Skeletal muscle cell (primary cell): Measurements from ENCODE around the gene TMED6.
"Not testable (repeated sequence)": the region's sequence is repeated elsewhere in the genome, so short reads cannot be mapped to it uniquely, and the experiment has no call there.

Experiments used
- DNase-seq: peaks from one replicate; pipeline ENCODE4 v3.0.0-alpha.2; 2010; ENCODE audit warnings: low read depth
- H3K4me3 ChIP-seq: 2 replicates; pipeline ENCODE4 v1.5.1; 2011; ENCODE audit warnings: low read depth, mild to moderate bottlenecking, control low read depth, low read length, moderate library complexity

Gene TMED6

DNA sequence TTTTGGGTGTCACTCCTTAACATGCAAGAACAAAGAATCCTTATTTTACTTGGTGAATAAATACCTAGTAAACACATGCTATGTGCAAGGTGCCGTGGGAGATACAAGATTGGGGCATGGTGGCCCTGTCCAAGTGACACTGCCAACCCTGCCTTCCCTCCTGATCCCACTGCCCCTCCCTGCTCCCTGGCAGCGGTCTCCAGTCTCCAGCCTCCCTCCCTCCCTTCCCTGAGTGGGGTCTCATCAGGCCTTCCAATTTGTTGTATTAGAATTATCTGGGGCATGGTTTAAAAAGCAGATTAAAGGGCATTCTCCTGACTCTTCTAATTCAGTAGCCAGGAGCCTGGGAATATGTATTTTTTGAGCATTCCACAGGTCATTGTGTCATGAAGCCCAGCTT is 12.5 kb upstream of the TMED6 start:
- no peak for DNase-seq
- H3K4me3 ChIP-seq = no peak overlapping the region

DNA sequence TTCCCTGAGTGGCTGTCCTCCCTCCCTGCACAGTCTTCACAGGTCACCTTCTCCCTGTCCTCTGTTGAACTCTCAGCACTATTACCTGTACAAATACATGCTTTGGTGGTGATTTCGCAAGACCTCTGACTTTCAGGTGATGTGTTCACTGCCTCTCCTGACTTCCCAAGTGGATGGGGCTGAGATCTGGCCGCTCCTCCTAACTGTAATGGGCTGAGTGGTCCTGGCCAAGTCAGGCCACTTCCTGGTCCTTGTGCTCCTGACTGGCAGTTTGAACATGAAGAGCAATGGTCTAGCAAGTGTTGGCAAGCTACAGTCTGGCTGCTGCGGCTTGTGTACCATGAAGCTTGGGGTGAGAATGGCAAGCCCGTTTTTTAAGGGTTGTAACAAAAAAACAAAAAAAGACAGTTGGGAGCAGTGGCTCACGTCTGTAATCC is 11.7 kb upstream of the TMED6 start:
- no peak overlapping the region for H3K4me3 ChIP-seq
- DNase-seq = no peak

DNA sequence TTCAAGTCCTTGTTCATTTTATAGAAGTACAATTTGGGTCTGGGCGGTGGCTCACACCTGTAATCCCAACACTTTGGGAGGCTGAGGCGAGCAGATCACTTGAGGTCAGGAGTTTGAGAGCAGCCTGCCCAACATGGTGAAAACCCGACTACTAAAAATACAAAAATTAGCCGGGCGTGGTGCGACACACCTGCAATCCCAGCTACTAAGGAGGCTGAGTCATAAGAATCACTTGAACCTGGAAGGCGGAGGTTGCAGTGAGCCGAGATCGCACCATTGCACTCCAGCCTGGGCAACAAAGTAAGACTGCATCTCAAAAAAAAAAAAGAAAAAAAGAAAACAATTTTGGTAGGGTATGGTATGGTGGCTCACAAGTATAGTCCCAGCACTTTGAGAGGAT is 8.5 kb upstream of the TMED6 start:
- H3K4me3 ChIP-seq, DNase-seq: not testable (repeated sequence)

DNA sequence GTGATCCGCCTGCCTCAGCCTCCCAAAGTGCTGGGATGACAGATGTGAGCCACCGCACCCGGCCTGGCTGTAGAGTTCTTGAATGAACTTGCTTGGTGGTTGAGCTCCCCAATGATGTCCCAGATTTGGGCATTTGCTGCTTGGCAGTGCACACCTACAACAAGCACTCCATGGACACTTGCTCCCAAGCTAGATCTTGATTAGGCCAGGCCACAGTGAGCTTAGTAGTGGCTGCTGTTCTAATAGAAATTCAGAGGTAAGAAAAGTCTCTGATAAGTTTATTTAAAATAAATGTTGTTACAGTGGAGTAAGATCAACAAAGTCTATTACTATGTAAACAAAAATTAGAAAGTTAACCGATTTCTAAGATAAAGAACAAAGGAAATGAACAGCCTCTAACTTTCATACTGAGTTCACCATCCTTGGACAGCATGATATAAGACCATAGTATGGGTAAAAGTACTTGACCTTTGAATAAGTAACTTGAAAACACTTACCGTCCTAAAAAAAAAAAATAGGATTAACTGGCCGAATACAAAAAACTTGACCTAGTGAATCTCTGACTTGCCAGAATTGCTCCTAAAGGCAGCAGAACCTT is 951 bp downstream of the TMED6 start:
- no peak overlapping the region for H3K4me3 ChIP-seq
- DNase-seq = no peak

DNA sequence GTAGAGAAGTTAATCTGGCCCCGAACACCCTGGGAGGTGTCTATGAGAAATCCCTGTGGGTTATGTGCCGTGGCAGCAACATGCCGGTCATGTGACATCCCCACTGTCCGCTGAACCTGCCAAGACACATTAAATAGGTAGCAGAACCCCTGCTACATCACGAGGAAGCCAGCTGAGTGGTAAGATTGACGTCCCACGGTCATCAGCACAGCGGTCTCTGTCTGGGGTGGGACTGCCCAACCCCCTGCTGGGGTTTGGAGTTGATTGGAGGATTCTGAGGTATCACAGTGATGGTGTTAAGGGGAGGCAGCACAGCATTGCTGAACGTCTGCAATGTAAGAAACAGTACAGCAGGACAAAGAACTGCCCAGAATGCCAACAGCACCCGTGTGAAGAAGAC is 2.0 kb downstream of the TMED6 start:
- DNase-seq = no peak
- H3K4me3 ChIP-seq = no peak overlapping the region

DNA sequence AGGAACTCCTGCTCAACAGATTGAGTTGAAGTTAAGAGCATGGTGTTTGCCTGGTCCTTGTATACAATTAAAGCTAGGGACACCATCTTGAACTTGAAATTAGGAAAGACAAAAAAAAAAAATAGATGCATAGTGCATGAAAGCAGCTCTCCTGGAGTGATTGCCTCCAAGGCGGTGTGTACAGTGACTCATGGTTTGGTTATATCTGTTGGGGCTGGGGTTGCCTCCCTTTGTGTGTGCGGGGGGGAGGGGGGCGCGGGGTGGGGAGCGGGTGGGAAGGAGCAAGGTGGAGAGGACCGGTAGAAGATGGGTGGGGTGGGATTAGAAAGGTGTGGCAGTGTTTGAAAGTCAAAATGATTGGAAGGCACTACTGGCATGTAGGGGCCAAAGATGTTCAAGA is 3.4 kb downstream of the TMED6 start:
- no peak overlapping the region for H3K4me3 ChIP-seq
- DNase-seq = no peak

DNA sequence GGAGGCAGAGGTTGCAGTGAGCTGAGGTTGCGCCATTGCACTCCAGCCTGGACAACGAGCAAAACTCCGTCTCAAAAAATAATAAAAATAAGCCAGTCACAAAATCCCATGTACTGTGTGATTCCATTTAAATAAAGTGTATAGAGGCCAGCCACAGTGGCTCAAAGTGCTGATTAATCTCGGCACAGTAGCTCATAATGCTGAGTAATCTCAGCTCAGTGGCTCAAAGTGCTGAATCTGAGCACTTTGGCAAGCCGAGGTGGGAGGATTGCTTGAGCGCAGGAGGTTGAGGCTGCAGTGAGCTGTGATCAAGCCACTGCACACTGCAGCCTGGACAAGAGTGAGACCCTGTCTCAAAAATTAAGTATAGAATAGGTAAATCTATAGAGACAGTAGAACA is 4.9 kb downstream of the TMED6 start:
- DNase-seq = no peak

DNA sequence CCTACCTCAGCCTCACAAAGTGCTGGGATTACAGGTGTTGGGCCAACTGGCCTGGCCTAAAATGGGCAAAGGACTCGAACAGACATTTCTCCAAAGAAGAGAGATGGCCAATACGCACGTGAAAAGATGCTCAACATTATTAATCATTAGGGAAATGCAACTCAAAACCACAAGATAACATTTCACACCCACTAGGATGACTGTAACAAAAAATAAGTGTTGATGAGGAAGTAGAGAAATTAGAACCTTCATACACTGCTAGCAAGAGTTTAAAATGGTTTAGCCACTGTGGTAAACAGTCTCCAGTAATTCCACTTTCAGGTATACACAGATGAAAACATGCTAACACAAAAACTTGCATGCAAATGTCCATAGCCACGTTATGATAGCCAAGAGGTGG is 5.7 kb downstream of the TMED6 start:
- no peak overlapping the region for H3K4me3 ChIP-seq
- no peak for DNase-seq

More for the DNA sequence above, 4.9 kb downstream of the TMED6 start:
- H3K4me3 ChIP-seq = no peak overlapping the region

DNA sequence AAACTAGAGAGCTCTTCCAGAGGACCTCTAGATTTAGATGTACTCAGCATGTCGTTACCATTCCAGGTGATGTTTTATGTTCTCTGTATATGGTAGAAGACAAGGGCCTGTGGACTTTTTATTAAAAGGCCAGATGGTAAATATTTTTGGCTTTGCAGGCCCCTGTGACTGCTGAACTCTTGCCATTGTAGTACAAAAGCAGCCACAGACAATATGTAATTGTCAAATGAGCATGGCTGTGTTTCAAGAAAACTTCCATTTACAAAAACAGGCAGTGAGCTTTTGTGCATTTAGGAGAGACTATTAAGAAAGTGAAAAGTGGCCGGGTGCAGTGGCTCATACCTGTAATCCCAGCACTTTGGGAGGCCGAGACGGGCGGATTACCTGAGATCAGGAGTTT is 7.4 kb downstream of the TMED6 start:
- no peak for DNase-seq
- no peak overlapping the region for H3K4me3 ChIP-seq

DNA sequence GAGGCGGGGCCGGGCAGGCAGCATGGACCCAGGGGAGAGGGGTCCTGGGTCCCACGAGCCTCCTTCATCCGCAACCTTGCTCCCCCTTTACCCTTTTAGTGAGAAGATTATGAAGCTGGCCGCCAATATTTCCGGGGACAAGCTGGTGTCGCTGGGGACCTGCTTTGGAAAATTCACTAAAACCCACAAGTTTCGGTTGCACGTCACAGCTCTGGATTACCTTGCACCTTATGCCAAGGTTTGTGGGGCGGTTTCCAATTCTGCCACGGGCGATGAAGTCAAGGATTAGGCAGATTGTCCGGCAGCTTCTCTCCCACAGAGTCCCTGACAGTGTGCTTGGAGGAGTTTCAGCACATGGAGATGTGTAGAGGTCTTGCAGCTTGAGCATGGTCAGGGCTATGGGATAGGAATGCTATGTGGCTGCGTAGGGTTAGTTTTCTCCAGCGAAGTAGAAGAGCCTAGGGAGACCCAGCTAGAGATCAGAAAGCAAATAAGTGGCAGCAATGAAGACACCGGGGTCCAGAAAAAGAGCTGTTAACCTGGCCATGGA is 11.4 kb downstream of the TMED6 start:
- no peak for DNase-seq

DNA sequence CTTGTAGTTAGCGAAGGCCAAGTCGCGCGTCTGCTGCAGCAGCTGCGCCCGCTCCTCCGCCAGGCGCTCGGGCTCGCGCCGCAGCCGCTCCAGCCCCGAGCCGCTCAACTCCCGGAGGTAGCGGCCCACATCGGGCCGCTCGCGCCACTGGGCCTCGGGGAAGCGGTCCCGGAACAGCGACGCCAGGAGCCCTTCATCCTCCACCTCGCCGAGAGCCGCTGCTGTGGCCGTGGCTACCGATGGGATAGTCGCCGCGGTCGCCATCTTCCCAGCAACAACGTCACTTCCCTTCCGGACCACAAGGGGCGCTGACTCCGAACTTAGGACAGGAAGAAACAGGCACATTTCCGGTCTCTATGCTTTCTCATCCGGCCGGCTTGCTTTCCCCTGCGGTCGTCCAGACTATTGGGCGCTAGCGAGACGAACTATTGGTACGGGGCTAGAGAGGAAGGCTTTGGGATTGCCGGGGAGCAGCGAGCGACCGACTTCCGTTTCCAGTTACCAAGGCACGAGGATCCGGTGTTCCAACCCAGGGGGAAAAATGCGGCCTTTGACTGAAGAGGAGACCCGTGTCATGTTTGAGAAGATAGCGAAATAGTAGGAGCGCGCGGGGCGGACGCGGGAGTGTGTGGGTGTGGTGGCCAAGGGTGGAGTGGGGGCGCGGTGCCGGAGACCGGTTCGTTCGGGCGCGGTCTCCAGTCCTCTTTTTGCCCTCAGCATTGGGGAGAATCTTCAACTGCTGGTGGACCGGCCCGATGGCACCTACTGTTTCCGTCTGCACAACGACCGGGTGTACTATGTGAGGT is 12.1 kb downstream of the TMED6 start, which contains the start of the genes COG8 and NIP7:
TSS of gene COG8 (minus strand) at position 276 of the 806 bp plus-strand sequence. CDS start at position 264, 12 bp downstream.
TSS of gene NIP7 (plus strand) at position 484 of the 806 bp plus-strand sequence. CDS start at position 542, 58 bp downstream.
- peak; percentile 95 for DNase-seq
- H3K4me3 ChIP-seq = peak within 1 kb of the TSS; percentile 94

More for the DNA sequence above, 11.4 kb downstream of the TMED6 start:
- H3K4me3 ChIP-seq = peak overlapping the region; percentile 94

DNA sequence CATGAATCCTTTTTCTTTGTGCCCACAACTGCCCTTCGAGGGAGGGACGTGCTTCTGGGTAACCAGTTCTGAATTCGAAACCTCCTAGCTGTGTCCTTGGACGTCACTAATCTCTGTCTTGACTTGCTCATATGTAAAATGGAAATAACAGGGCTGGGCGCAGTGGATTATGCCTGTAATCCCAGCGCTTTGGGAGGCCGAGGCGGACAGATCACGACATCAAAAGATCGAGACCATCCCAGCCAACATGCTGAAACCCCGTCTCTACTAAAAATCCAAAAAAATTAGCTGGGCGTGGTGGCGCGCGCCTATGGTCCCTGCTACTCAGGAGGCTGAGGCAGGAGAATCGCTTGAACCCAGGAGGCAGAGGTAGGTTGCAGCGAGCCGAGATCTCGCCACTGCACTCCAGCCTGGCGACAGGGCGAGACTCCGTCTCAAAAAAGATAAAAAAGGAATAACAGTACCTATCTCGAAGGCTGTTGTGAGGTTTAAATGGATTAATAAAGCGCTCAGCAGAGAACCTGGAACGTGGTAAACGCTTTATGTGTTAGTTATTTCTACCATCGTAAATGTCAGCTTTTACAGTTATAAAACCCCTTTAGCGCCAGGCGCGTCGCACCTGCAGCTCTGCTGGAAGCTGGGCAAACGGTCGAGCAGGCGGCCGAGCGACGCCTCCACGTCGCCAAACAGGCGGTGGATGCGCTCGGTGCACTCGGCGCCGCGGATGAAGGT is 12.9 kb downstream of the TMED6 start:
- H3K4me3 ChIP-seq = peak overlapping the region; percentile 94
- no peak for DNase-seq

DNA sequence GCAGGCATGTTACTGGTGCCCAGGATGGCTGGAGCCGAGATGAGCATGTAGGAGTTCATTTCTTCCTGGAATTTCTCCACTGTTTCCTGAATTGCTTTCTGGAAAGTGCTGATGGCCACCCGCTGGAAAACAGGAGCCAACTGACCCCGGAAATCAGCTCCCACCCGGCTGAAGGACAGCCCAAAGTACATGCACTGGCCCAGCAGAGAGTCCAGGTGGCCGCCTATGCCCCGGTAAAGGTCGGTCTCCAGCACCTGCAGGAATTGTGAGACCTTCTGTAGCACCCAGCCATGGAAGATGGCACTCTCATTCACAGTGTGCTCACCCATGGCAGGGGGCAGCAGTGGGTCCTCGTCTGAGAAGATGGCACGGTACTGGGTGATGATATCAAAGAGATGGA is 16.9 kb downstream of the TMED6 start:
- H3K4me3 ChIP-seq = no peak overlapping the region
- no peak for DNase-seq

DNA sequence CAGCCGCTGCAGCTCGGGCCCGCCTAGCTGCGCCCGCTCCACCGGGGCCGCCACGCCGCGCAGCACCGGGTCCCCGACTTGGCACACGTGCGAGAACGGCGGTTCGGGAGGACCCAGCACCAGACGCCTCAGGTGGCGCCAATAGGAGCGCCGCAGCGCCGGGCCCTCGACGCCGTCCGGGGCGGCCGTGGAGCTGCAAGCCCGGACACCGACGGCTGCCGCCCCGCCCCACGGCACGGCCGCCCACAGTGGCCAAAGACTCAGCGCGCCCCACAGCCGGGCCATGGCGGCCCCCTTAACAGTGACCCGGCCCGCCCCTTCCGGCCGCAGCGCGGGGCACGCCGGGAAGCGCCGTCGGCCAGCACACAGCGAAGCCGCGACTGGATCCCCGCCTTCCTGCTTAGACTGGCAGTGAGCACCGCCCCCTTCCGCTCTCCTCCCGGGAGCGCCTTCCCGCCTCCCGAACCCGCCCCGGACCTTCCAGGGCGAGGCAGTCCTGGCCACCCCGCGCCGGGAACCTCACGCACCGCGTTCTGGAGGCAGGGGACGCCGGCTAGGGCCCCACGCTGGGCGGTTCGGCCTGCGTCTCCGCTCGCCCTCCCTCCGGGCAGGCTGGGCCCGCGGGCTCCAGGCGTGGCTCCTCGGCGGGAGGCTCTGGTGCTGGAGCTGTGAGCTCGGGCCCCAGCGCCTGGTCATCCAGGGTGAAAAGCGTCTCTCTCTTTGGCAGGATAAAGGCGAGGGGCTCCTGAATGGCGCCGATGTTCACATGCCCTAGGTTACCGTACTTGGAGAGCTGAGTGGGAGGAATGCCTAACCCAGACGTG is 21.1 kb downstream of the TMED6 start, which contains the start of gene PDF:
TSS of gene PDF (minus strand) at position 303 of the 824 bp plus-strand sequence. CDS start at position 285, 18 bp downstream.
- DNase-seq = peak; percentile 72
- H3K4me3 ChIP-seq = peak within 1 kb of the TSS; percentile 78

DNA sequence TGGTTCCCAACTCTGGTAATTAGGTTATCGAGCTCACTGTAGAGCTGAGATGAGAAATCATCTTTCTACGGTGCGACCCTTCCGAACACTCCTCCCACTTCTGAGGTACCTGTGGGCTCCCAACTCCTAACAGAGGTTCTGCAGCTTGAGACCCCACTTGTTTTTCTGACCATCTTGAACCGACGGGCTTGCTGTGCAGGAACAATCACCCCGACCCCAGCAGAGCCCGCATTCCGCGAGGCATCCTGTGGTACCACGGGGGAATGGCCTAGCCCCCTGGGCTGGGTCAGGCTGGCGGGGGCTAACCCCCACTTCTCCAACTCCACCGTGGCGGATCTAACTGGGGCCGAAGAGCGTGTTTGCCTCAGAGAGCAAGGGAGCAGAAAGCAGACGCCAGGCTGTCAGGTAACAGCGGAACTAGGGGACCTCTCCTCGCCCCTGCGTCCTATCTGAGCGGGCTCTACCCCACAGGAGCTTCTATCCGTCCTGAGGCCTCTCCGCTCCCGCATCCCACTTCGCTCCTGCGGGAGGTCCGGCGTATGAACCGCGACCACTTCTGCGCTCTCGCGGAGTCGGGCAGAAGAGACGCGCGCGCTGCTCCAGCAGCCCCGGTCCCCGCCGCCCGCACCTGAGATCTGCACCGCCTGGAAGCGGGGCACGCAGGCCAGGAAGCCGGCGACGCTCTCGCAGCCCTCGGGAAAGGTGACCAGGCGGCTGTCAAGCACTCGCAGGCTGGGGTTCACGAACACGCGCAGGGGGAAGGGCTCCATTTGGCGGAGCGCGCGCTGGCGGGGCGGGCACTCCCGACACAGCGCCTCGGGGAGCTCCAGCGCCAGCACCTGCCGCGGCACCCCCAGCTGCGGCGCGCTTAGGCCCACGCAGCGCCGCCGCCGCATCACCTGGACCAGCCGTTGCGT is 22.0 kb downstream of the TMED6 start:
- no peak for DNase-seq
- H3K4me3 ChIP-seq = peak overlapping the region; percentile 78

DNA sequence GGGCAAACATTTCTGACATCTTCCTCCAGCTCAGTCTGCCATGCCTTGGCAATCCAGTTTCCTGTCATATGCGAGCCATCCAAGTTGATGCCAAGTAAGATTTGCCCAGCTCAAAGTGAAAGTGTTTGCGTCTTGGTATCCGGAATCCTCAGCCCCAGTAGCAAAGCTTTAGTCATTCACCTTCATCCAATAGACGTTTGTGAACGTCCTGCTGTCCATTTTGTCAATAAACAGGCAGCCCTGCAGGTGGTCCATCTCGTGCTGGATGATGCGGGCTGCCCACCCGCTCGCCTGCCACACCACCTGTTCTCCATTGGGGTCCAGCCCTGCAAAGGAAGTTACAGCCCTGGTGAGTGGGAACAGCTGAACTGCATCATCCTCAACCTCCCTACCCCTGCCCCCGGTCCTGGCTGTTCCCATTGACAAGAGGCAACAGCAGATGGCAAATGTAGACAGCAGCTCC is 22.7 kb downstream of the TMED6 start:
- peak overlapping the region; percentile 78 for H3K4me3 ChIP-seq
- peak; percentile 13 for DNase-seq

DNA sequence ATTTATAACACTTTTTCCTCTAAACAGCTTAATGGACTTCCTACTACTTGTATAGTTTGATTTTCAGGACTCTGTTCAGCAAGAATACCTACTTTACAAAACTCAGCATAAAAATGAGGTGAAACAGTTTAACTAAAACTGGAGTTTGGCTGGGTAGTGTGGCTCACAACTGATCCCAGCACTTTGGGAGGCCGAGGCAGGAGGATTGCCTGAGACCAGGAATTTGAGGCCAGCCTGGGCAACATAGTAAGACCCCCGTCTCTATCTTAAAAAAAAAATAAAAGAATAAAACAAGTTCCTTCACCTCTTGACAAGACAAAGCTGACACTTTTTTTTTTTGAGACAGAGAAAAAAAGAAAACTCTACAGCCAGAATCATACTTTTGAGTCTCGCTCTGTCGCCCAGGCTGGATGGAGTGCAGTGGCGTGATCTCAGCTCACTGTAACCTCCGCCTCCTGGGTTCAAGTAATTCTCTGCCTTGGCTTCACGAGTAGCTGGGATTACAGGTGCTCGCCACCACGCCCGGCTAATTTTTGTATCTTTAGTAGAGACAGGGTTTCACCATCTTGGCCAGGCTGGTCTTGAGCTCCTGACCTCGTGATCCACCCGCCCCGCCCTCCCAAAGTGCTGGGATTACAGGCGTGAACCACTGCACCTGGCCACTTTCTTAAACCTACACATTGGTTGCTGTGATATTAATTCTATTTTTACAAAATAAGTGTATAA is 23.8 kb downstream of the TMED6 start:
- no peak overlapping the region for H3K4me3 ChIP-seq
- DNase-seq = no peak
